ENCODE results near the gene MIDN.

GRCh38 chr19:1236576-1236975 lies 11.8 kb upstream of the MIDN start:
- TF ChIP-seq CTCF (IDR thresholded peaks at IDR 0.05), result no peak
- TF ChIP-seq POLR2A (IDR thresholded peaks at IDR 0.05), result no peak
